Measurements from ENCODE around the gene HADH.

DNA sequence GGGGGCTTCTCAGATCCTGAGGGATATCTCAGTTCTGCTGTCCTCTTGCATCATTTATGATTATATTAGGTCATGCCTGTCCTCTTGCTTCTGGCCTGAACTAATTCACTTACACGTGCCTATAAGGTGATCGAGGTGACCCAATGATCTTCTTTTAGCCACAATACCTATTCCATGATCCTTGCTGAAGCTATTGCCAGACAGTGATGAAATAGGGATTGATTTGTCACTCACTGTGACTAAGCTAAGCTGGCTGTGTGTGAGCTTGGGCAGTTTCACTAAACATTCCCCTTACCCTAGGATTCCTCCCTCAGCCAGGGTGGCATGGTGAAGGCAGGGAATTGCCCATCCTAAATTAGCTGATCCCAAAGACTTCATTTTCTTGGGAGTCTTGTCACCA lies 19.0 kb downstream of the HADH start:
- no peak for TF ChIP-seq POLR2A (IDR thresholded peaks at IDR 0.05)
- TF ChIP-seq, protein P1, sequence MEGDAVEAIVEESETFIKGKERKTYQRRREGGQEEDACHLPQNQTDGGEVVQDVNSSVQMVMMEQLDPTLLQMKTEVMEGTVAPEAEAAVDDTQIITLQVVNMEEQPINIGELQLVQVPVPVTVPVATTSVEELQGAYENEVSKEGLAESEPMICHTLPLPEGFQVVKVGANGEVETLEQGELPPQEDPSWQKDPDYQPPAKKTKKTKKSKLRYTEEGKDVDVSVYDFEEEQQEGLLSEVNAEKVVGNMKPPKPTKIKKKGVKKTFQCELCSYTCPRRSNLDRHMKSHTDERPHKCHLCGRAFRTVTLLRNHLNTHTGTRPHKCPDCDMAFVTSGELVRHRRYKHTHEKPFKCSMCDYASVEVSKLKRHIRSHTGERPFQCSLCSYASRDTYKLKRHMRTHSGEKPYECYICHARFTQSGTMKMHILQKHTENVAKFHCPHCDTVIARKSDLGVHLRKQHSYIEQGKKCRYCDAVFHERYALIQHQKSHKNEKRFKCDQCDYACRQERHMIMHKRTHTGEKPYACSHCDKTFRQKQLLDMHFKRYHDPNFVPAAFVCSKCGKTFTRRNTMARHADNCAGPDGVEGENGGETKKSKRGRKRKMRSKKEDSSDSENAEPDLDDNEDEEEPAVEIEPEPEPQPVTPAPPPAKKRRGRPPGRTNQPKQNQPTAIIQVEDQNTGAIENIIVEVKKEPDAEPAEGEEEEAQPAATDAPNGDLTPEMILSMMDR (IDR thresholded peaks at IDR 0.05), result no peak

All from adrenal gland (tissue), 5 donors.